GM19372 (cell line): Measurements from ENCODE around the gene FOXL1.

ENCODE experiments used
- ATAC-seq: cut with Tn5 transposase; IDR thresholded peaks from one replicate; pipeline ENCODE4 v1.9.1; 2021; ENCODE audit warnings: mild to moderate bottlenecking, low read depth, moderate library complexity; ENCODE audit not compliant: unreplicated experiment

Gene FOXL1

DNA sequence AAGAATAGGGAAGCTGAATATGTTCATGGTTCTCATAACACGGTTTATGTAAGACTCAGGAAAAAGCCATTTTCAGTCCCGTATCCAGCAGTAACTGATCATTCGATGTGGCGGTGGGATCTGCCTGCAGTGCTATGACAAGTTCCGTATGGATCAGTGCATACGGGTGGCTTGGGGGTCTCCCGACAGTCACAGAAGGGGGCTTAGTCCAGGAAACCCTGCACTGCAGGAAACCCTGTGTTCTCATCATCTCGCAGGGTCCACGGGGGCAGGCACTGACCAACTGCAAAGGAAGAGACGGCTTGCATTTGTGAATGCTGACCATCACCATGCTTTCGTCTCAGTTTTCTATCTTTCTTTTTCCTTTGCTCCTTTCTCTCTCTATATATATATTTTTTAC, 31.1 kb upstream of the FOXL1 start:
- no peak for ATAC-seq

DNA sequence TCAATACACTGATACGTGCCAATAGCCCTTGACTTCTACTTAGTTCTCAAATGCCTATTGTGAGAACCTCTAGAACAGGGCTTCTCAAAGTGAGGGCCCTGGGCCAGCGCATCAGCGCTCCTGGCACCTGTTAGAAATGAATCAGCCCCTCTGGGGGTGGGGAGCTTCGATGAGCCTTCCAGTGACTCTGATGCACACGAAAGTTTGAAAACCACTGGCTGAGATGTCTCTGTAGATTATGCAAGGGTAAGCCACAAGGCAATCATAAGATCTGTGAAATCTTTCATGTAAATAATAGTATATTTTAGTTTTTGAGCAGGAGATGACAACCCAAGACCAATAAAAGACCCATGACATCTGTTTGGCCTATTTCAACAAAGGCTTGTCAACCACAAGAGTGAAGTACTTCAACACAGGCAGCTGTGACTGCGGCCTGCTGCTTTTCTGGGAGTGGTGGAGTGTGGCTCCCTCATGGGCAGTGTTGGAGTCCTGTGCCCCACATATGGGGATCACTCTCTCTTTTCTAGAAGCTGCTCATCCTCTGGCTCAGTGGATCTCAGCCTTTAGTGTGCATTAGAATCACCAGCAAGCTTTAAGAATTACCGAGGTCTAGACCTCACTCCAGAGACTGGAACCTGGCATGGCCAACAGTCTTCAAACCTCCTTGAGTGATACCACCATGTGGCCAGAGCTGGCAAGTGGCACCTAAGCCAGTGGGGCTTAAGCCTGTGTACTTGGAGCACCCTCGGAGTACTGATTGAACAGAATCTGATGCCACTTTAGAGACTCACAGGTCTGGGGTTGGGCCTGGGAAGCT, 29.1 kb upstream of the FOXL1 start:
- no peak for ATAC-seq

DNA sequence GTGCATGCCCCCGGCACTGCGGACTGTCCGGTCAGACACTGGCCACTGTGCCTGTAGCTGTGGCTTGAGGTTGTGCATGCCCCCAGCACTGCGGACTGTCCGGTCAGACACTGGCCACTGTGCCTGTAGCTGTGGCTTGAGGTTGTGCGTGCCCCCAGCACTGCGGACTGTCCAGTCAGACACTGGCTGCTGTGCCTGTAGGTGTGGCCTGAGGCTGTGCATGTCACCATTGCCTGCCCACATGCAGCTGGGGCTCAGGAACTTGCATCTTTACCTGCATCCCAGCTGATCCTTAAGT, 28.5 kb upstream of the FOXL1 start:
- no peak for ATAC-seq

DNA sequence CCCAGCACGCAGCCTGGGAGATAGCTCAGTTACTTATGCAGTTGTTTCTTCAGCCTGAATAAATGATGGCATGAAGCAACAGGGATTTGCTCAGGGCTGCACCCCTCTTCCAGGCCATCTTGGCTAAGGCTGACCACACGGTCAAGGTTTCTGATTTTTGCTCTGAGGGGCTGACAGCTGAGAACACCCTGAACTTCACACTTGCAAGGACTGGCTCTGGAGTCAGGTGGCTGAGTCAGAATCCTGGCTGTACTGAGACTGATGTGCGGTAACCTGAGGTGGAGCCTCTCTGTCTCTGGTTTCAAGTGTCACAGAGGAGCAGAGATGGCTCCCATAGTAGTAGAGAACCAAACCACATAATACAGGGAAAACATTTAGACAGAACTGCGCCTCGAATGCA, 28.1 kb upstream of the FOXL1 start:
- ATAC-seq, result no peak

DNA sequence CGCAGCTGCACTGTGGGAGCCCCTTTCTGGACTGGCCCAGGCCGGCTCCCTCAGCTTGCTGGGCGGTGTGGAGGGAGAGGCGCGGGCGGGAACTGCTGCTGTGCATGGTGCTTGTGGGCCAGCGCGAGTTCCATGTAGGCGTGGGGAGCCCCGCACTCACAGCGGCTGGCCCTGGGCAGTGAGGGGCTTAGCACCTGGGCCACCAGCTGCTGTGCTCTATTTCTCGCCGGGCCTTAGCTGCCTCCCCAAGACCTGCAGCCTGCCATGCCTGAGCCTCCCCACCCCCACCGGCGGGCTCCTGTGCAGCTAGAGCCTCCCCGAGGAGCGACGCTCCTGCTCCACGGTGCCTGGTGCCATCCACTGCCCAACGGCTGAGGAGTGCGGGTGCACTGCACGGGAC, 25.0 kb upstream of the FOXL1 start:
- ATAC-seq, result no peak

DNA sequence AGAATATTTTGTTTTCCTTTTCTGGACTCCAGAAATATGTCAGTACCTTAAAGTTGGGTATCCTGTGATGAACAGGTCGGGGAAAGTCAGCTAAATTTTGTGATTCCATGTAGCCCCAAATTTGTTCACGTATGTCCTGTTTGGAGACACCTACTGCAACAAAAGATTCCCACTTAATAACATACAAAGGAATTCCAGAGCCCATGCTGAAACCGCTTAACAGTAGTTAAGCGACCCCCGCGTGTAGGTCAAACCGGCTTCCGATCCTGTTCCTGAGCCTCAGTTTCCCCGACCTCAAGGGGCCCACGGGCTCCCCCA, 23.8 kb upstream of the FOXL1 start:
- no peak for ATAC-seq

DNA sequence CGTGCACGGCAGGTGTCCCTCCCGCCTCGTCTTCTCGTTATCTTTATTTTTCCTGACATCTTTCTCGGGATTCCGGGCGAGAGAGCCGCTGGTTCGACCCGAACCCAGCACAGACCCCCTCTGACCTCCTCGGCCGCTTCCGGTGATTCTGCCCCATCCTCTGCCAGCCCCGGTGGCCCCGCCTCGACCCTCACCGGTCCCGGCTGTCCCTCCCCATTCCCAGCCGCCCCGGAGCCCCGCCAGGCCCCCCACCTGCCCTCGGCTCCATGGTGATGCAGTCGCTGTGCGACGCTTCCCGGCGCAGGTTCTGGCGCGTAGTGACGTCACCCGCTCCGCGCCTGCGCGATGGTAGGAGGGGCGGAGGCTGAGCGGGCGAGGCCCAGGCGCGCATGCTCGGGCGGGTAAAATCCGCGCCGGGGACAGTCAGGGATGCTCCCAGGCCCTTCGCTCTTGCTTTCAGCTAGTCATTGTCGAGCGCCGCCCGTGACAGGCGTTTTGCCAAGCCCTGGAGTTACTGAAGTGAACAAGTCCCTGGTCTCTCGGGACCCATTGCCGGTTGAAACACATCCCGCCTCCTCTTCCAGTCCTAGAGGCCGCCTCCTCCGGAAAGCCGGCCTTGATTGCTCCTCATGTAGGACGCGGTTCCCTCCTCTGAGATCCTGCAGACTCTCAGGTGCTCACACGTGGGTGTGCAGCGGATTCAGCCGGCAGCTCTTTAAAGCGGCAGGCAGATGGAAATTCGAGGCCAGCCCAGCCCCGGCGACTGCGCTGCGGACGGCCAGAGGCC, 23.2 kb upstream of the FOXL1 start, which contains the start of gene MTHFSD:
Gene MTHFSD (minus strand): TSS at position 319 of the 787 bp plus-strand sequence. CDS start 51 bp downstream, at position 268.
- ATAC-seq, result peak; percentile 88

DNA sequence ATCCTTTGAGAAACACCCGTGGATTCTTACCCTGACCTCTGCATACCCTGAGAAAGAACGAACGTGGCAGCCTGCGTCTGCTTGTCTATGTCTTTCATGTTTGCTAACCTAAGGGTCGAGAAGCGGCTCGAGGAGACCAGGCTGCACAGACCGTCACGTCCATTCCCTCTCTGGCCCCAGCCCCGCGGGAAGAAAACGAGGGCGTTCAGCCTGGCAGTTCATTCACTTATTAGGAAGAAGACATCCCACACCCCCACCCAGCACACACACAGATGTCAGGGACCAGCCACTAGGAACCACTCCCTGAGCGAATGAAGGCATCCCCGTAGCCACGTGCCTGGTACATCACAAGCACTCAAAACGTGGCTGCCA, 22.7 kb upstream of the FOXL1 start:
- ATAC-seq, result no peak

DNA sequence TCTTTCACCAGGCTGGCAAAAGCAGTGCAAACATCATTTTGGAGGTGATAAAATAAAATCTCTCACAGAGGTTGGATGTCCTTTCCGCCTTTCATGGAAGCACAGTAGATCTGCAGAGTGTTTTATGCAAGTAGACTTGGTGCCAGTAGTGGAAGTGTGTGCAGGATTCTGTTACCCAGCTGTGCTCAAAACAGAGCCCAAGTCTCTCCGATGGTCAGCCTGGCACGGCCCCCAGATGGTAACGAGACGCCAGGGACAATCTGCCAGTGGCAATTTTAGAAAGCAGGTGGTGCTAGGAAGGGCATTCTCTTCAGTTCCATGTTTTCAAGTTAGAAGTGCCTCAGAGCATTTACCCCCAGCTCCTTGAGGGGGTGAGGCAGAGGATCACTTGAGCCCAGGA, 21.8 kb upstream of the FOXL1 start:
- no peak for ATAC-seq

DNA sequence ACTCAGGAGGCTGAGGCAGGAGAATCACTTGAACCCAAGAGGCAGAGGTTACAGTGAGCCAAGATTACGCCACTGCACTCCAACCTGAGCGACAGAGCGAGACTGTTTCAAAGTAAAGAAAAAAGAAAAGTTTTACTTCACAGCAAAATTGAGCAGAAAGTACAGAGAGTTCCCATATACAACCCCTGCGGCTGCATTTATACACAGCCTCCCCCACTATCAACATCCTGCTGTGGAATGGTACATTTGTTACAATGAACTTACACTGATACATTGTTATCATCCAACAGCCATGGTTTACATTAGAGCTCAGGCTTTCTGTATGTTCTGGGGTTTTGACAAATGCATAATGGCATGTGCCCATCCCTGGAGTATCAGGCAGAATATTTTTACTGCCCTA, 20.8 kb upstream of the FOXL1 start:
- no peak for ATAC-seq

DNA sequence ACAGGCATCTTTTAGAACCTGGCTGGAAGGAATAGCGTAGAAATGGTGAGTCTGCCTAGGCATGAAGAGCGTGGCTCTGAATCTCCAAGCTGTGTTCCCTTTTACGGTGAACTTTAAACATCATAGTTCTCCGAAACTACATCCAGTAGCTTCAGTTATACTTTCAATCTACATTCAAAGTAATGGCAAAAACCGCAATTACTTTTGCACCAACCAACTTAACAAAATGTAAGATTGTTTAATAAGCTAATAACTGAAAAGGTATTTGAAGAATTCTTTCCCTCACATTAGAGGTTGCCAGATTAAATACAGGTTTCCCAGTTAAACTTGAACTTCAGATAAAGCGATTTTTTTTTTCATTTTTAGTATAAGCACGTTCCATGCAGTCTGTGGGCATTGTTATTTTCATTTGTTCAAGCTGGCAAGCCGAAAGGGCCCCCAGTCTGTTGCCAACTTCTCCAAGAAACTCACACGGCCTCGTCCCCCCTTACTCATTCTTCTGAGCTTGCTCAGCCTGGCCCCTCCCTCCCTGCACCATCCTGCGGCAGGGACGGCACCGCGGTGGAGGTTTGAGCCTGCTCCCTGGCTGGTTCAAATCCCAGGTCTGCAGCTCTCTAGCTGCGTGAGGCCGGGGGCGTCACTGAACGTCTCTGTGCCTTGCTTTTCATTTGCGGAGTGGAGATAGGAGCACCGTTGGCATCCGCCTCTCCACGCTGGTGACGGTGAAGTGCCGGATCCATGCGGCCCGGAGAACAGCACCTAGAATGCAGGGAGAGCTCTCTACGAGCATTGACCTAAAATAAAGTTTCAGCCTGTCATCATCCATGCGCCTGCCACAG, 19.8 kb upstream of the FOXL1 start:
- no peak for ATAC-seq

DNA sequence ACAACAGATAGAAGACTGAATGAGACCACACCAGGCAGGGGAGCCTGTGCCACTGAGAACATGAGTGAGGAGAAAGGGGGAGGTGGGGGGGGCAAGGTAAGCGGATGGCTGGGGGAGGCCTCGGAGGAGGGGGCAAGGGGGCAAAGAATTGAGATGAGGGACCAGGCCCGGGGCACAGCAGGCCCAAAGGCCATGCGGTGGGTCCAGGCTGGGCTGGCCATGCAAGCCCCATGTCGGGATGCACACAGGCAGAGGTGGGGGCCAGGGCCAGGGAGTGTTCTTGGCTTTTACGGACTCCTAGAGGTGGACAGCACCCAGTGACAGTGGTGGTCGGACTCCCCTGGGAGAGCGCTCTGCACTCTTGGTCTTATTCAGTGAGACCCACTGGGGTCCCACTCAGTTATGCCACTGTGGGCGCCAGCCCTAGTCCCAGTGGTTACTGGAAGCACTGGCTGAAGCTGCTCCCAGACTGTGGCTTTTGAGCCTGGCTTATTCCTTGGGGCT, 18.5 kb upstream of the FOXL1 start:
- no peak for ATAC-seq

DNA sequence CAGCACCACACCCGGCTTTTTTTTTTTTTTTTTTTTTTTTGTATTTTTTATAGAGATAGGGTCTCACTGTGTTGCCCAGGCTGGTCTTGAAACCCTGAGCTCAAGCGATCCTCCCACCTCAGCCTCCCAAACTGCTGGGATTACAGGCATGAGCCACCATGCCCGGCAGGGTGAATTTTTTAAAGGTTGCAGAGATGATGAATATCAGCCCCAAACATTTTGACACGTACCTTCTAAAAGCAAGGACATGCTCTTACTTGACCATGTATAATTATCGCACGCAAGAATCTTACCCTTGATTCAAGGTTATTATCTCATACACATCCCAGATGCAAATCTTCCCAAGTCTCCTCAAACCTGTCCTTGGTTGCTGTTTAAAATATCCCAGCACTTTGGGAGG, 16.0 kb upstream of the FOXL1 start:
- ATAC-seq, result no peak

DNA sequence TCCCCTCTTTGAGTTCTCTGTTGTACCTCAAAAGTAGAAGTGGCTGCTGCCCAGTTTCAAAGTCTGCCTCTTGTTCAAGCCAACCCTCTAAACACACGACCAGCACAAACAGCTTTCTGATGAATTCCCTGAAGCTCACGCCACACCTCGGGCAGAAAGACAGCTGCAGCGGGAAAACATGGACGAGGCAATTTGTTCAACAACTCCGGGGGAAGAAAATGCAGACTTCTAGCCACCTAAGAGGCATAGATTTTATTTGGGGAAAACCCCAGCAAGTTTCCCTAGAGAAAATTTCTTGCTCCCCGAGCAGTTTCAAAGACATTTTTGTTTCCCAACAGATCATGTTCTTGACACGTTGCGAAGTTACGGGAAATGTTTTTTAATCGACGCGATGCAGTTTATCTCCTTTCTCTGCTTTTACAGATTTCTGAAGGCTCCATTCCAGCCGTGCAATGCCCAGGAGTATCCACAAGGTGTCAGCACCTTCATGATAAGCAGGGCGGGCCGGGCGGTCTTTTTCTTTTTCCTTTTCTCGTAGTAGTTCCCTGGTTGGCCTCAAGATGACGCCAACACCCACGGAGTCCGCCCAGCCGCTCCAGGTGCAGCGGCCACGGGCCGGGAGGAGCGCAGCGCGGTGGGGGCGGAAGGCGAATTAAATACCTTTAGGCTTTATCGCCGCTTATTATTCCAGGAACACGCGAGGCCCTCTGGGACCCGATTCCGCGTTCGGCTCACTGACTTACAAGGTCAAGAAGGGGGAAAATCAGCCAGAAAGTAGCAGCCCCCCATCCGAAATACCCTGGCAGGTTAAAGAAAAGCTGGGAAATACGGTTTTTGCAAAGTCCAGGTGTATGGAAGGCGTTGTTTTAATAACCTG, 14.6 kb upstream of the FOXL1 start:
- ATAC-seq, result peak; percentile 70

DNA sequence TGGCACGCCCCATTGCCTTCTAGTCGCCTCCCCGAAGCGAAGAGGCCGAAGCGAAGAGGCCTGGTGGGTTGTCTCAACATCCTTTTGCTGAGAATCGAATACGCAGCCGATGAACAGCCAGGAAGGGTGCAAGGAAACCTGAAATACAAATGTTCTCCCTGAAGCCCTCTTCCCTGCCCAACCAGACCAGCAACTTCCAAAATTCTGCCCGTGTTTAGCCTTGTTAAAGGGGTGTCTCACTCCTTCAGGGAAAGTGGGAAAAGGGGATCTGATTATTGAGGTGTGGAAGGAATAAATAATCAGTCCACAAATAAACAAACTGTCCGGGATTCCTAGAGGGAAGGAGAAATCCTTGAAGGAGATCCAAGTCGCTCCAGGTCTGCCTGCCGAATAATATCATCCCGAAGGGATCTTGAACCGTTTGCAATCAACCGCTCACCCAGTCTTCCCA, 13.1 kb upstream of the FOXL1 start:
- no peak for ATAC-seq

DNA sequence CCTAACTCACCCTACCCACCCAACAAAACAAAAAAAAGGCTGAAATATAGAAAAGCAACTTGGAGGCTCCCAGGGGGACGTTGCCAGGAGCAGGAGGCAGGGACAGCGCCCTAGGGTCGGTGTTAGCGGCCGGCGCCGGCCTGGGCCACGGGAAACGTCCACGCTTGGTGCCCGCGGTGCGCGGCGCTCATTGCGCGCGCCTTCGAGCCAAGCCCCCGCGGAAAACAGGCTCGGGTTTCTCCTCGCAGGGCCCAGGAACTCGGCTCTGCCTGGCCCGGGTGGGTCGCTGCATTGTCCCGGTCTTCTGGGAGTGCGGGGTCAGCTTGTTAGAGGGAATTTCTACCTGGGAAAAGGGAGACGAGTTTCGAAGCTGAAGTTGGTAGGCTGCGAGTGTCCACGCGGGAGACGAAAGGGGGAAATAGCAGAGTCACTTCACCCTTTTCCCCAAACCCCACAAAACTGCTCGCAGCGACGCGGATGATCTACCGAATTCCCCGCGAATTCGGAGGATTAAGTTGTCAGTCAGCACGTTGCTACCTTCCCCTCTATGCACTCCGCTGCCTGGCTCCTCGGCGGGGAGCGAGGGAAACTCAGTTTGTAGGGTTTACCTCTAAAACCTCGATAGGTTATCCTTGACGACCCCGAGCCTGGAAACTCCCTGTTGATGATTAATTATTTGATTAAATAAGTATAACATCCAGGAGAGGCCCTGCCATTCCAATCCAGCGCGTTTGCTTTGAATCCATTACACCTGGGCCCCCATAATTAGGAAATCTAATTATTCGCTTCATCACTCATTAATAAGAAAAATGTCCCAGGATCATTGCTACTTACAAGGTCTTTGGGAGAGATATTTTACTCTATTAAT, 12.5 kb upstream of the FOXL1 start:
- ATAC-seq, result no peak

DNA sequence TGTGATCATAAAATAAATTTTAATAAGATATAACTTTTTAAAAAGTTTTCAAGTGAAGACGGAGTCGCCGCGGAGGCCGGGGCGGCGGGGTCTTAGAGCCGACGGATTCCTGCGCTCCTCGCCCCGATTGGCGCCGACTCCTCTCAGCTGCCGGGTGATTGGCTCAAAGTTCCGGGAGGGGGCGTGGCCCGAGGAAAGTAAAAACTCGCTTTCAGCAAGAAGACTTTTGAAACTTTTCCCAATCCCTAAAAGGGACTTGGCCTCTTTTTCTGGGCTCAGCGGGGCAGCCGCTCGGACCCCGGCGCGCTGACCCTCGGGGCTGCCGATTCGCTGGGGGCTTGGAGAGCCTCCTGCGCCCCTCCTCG, 11.8 kb upstream of the FOXL1 start, which contains the start of gene FOXC2:
Gene FOXC2 (plus strand): TSS at position 229 of the 365 bp plus-strand sequence. CDS start 507 bp downstream, outside the sequence.
- no peak for ATAC-seq

DNA sequence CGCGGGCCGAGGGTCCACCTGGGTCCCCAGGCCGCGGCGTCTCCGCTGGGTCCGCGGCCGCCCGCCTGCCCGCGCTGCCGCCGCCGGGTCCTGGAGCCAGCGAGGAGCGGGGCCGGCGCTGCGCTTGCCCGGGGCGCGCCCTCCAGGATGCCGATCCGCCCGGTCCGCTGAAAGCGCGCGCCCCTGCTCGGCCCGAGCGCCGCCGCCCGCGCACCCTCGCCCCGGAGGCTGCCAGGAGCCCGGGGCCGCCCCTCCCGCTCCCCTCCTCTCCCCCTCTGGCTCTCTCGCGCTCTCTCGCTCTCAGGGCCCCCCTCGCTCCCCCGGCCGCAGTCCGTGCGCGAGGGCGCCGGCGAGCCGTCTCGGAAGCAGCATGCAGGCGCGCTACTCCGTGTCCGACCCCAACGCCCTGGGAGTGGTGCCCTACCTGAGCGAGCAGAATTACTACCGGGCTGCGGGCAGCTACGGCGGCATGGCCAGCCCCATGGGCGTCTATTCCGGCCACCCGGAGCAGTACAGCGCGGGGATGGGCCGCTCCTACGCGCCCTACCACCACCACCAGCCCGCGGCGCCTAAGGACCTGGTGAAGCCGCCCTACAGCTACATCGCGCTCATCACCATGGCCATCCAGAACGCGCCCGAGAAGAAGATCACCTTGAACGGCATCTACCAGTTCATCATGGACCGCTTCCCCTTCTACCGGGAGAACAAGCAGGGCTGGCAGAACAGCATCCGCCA, 11.2 kb upstream of the FOXL1 start:
- no peak for ATAC-seq
